HepG2 (cell line): ENCODE data around the gene ZBTB7B. TPM values are rescaled to one million over a fixed set of nuclear protein-coding genes. Genes with fewer than 3 reads are reported as not detected.

ENCODE experiments used
- BCL6 ChIP-seq: IDR thresholded peaks from 2 replicates; pipeline ENCODE4 v1.6.1; 2016; ENCODE audit warnings: missing genetic modification reagents, missing compliant biosample characterization
- FOSL2 ChIP-seq: sonication (generic); formaldehyde crosslinking; IDR thresholded peaks from 2 replicates; pipeline ENCODE4 v1.4.0; 2020; ENCODE audit warnings: missing genetic modification reagents
- HNF4G ChIP-seq, 2 experiments: sonication (generic) in 1 of 2; formaldehyde crosslinking in 1 of 2; IDR thresholded peaks; 2 replicates each; pipeline versions ENCODE4 v1.4.0 to v1.6.1; 2011 to 2020; ENCODE audit warnings: borderline replicate concordance in 2 of 2, low read depth in 2 of 2, mild to moderate bottlenecking in 2 of 2, low read length in 1 of 2, missing genetic modification reagents in 1 of 2, moderate library complexity in 1 of 2
- KDM2A ChIP-seq: sonication (generic); formaldehyde crosslinking; IDR thresholded peaks from 2 replicates; pipeline ENCODE4 v1.4.0; 2020; ENCODE audit warnings: low read depth, missing genetic modification reagents, borderline replicate concordance
- KLF13 ChIP-seq: sonication (generic); formaldehyde crosslinking; IDR thresholded peaks from 2 replicates; pipeline ENCODE4 v1.4.0; 2020; ENCODE audit warnings: mild to moderate bottlenecking, missing genetic modification reagents
- NFATC3 ChIP-seq: sonication (generic); formaldehyde crosslinking; IDR thresholded peaks from 2 replicates; pipeline ENCODE4 v1.5.1; 2020; ENCODE audit warnings: mild to moderate bottlenecking, missing genetic modification reagents
- PHF5A ChIP-seq: IDR thresholded peaks from one replicate; pipeline ENCODE4 v1.6.1; 2018; ENCODE audit warnings: low read depth, missing genetic modification reagents; ENCODE audit not compliant: unreplicated experiment
- SMAD9 ChIP-seq: sonication (generic); formaldehyde crosslinking; IDR thresholded peaks from 2 replicates; pipeline ENCODE4 v1.5.1; 2020; ENCODE audit warnings: mild to moderate bottlenecking, missing genetic modification reagents
- polyA plus RNA-seq, 8 experiments: library from polyadenylated mRNA; depleted of rRNA in 3 of 8; stranded (reverse) in 7 of 8; unstranded in 1 of 8; fragments of >200 nt; fragmentation: Illumina TruSeq in 4 of 8; extraction: Trizol in 4 of 8; gene quantifications; 2 replicates each; pipeline versions ENCODE4 v1.2.1 to v1.2.3, GENCODE V29; 2011 to 2016; ENCODE audit warnings: low read depth in 4 of 8, missing spikeins in 1 of 8, mixed read lengths in 1 of 8; ENCODE audit not compliant: insufficient read depth in 1 of 8
- total RNA-seq, 5 experiments: library from RNA; depleted of rRNA; stranded (reverse); fragments of >200 nt; fragmentation: Illumina TruSeq; extraction: Trizol; gene quantifications; 2 replicates each; pipeline ENCODE4 v1.2.3, GENCODE V29; 2016; ENCODE audit warnings: low read depth in 1 of 5
- TF ChIP-seq, protein P1 (sequence below): sonication (generic); formaldehyde crosslinking; IDR thresholded peaks from 2 replicates; pipeline ENCODE4 v1.4.0; 2020; ENCODE audit warnings: low read depth, mild to moderate bottlenecking, missing genetic modification reagents
- TF ChIP-seq, protein P2 (sequence below): sonication (generic); formaldehyde crosslinking; IDR thresholded peaks from 2 replicates; pipeline ENCODE4 v1.4.0; 2020; ENCODE audit warnings: mild to moderate bottlenecking, missing genetic modification reagents
- TF ChIP-seq, protein P3 (sequence below): sonication (generic); formaldehyde crosslinking; IDR thresholded peaks from 2 replicates; pipeline ENCODE4 v1.5.0; 2020; ENCODE audit warnings: mild to moderate bottlenecking, missing genetic modification reagents
- TF ChIP-seq, protein P4 (sequence below), 2 experiments: fragments of 450-650 bp in 1 of 2; sonication (generic) in 1 of 2; formaldehyde crosslinking in 1 of 2; IDR thresholded peaks; 2 replicates each; pipeline versions ENCODE4 v1.6.1 to v1.8.0; 2016 to 2022; ENCODE audit warnings: antibody characterized with exemption in 1 of 2, mild to moderate bottlenecking in 1 of 2, missing genetic modification reagents in 1 of 2

ZBTB7B gene
- total and polyA plus RNA-seq, 2 of the 13 experiments (the other 11 are each of a cell fraction or from before 2014, with no cell fraction given) = 15.5 to 17.5 TPM

DNA sequence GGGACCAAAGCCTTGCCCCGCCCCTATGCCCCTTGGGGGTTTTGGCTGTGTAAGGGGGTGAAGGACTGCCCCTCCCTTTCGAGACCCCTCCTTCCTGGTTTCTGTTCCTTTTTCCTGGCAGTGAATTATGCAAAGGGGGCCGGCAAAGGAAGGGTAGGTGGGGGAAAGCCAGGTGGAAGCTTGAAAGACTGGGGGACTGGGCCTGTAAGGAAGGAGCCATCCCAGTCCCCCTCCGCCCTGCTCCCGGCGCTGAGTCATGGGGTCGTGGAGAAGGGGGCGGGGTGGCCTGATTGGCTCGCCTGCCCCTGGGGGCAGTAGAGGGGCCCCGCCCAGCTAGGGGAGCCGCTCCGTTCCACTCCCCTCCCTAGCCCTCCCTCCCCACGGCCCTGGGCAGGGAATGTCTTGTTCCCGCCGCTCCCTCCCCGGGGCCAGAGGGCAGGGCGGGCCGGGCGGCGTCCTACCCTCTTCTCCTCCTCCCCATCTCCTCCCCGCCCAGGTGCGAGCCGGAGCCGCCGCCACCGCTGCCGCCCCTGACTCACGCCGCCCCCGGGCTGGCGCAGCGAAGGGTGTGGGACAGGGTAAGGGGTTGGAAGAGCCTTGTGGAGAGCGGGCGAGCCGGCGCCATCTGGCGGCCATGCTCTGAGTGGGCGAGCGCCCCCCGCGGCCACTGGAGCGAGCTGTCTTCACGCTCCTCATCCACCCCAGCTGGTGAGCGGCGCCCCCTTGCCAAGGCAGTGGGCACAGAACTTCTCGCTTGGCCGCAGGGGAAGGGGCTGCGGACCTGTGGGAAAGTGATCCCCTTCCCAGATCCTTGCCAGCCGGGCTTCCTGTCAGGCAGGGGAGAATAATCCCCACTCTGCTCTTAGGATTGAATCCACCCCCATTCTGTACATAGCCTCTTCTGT, 14.7 kb downstream of the ZBTB7B start (continued):
- TF ChIP-seq HNF4G (IDR thresholded peaks at IDR 0.05; ENCODE audit: borderline replicate concordance, low read depth, low read length) = no peak
- TF ChIP-seq HNF4G (CRISPR knock-in tag; IDR thresholded peaks at IDR 0.05; ENCODE audit: borderline replicate concordance, low read depth) = no peak
- TF ChIP-seq, protein P1, sequence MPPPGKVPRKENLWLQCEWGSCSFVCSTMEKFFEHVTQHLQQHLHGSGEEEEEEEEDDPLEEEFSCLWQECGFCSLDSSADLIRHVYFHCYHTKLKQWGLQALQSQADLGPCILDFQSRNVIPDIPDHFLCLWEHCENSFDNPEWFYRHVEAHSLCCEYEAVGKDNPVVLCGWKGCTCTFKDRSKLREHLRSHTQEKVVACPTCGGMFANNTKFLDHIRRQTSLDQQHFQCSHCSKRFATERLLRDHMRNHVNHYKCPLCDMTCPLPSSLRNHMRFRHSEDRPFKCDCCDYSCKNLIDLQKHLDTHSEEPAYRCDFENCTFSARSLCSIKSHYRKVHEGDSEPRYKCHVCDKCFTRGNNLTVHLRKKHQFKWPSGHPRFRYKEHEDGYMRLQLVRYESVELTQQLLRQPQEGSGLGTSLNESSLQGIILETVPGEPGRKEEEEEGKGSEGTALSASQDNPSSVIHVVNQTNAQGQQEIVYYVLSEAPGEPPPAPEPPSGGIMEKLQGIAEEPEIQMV (CRISPR knock-in tag) = no peak; the same call in 1 of the 2 replicates
- TF ChIP-seq SMAD9 = no peak
- TF ChIP-seq, protein P2, sequence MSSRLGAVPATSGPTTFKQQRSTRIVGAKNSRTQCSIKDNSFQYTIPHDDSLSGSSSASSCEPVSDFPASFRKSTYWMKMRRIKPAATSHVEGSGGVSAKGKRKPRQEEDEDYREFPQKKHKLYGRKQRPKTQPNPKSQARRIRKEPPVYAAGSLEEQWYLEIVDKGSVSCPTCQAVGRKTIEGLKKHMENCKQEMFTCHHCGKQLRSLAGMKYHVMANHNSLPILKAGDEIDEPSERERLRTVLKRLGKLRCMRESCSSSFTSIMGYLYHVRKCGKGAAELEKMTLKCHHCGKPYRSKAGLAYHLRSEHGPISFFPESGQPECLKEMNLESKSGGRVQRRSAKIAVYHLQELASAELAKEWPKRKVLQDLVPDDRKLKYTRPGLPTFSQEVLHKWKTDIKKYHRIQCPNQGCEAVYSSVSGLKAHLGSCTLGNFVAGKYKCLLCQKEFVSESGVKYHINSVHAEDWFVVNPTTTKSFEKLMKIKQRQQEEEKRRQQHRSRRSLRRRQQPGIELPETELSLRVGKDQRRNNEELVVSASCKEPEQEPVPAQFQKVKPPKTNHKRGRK = no peak; the same call in 1 of the 2 replicates
- TF ChIP-seq, protein P3, sequence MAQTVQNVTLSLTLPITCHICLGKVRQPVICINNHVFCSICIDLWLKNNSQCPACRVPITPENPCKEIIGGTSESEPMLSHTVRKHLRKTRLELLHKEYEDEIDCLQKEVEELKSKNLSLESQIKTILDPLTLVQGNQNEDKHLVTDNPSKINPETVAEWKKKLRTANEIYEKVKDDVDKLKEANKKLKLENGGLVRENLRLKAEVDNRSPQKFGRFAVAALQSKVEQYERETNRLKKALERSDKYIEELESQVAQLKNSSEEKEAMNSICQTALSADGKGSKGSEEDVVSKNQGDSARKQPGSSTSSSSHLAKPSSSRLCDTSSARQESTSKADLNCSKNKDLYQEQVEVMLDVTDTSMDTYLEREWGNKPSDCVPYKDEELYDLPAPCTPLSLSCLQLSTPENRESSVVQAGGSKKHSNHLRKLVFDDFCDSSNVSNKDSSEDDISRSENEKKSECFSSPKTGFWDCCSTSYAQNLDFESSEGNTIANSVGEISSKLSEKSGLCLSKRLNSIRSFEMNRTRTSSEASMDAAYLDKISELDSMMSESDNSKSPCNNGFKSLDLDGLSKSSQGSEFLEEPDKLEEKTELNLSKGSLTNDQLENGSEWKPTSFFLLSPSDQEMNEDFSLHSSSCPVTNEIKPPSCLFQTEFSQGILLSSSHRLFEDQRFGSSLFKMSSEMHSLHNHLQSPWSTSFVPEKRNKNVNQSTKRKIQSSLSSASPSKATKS = no peak
- peak; percentile 82 for TF ChIP-seq NFATC3 (CRISPR knock-in tag)
- peak; percentile 61; the same call in 1 of the 2 replicates for TF ChIP-seq BCL6
- TF ChIP-seq KLF13 = no peak
- TF ChIP-seq, protein P4, sequence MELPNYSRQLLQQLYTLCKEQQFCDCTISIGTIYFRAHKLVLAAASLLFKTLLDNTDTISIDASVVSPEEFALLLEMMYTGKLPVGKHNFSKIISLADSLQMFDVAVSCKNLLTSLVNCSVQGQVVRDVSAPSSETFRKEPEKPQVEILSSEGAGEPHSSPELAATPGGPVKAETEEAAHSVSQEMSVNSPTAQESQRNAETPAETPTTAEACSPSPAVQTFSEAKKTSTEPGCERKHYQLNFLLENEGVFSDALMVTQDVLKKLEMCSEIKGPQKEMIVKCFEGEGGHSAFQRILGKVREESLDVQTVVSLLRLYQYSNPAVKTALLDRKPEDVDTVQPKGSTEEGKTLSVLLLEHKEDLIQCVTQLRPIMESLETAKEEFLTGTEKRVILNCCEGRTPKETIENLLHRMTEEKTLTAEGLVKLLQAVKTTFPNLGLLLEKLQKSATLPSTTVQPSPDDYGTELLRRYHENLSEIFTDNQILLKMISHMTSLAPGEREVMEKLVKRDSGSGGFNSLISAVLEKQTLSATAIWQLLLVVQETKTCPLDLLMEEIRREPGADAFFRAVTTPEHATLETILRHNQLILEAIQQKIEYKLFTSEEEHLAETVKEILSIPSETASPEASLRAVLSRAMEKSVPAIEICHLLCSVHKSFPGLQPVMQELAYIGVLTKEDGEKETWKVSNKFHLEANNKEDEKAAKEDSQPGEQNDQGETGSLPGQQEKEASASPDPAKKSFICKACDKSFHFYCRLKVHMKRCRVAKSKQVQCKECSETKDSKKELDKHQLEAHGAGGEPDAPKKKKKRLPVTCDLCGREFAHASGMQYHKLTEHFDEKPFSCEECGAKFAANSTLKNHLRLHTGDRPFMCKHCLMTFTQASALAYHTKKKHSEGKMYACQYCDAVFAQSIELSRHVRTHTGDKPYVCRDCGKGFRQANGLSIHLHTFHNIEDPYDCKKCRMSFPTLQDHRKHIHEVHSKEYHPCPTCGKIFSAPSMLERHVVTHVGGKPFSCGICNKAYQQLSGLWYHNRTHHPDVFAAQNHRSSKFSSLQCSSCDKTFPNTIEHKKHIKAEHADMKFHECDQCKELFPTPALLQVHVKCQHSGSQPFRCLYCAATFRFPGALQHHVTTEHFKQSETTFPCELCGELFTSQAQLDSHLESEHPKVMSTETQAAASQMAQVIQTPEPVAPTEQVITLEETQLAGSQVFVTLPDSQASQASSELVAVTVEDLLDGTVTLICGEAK (IDR thresholded peaks at IDR 0.05) = no peak
- TF ChIP-seq, protein P4 (CRISPR knock-in tag; IDR thresholded peaks at IDR 0.05) = no peak
- TF ChIP-seq PHF5A (CRISPR knock-in tag) = peak; percentile 90
- TF ChIP-seq KDM2A (CRISPR knock-in tag) = peak; percentile 99
- peak; percentile 83 for TF ChIP-seq FOSL2 (CRISPR knock-in tag)
